ENCODE data around the gene FEN1. TPM values are rescaled to one million over a fixed set of nuclear protein-coding genes. Genes with fewer than 3 reads are reported as not detected.

FEN1 gene
- total RNA-seq, 1 donor from 2014 or later, result 31.3 TPM

DNA sequence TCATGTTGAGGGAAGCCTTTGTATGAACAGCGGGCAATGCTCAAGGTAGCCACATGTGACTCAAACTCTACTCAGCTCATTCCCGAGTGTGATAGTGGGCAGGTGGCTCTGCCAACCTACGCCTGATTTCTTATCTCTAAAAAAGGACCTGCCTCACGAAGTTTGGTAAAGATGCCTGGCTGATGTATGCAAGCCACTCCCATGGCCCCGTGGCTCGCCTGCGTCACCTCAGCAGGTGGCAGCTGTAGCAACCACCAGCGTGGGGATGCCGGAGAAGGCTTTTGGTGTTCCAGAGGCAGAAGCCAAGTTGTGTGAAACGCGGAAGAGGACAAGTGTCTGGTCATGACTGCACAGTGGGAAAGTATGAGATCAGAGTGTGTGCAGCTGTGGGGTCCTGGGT lies 40.8 kb downstream of the FEN1 start:
- no peaks in the 10 kb centered on the region for H3K36me3 ChIP-seq (ENCODE audit: control insufficient read depth, insufficient read depth, low read length)
- H3K4me3 ChIP-seq (ENCODE audit: low read depth, low read length), result no peak overlapping the region
- TF ChIP-seq, protein P1, sequence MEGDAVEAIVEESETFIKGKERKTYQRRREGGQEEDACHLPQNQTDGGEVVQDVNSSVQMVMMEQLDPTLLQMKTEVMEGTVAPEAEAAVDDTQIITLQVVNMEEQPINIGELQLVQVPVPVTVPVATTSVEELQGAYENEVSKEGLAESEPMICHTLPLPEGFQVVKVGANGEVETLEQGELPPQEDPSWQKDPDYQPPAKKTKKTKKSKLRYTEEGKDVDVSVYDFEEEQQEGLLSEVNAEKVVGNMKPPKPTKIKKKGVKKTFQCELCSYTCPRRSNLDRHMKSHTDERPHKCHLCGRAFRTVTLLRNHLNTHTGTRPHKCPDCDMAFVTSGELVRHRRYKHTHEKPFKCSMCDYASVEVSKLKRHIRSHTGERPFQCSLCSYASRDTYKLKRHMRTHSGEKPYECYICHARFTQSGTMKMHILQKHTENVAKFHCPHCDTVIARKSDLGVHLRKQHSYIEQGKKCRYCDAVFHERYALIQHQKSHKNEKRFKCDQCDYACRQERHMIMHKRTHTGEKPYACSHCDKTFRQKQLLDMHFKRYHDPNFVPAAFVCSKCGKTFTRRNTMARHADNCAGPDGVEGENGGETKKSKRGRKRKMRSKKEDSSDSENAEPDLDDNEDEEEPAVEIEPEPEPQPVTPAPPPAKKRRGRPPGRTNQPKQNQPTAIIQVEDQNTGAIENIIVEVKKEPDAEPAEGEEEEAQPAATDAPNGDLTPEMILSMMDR (IDR thresholded peaks at IDR 0.05; ENCODE audit: insufficient read depth, low read length, poor library complexity, severe bottlenecking), result no peak
- no peak for DNase-seq (ENCODE audit: low read depth)
- H3K27me3 ChIP-seq (ENCODE audit: control insufficient read depth, insufficient read depth, low read length), result no peaks in the 10 kb centered on the region

- H3K27me3 ChIP-seq (ENCODE audit: control insufficient read depth, insufficient read depth, low read length), result no peaks in the 10 kb centered on the region
- H3K4me3 ChIP-seq (ENCODE audit: low read depth, low read length), result no peak overlapping the region
- no peaks in the 10 kb centered on the region for H3K36me3 ChIP-seq (ENCODE audit: control insufficient read depth, insufficient read depth, low read length)
- TF ChIP-seq, protein P1 (IDR thresholded peaks at IDR 0.05; ENCODE audit: insufficient read depth, low read length, poor library complexity, severe bottlenecking), result no peak
- DNase-seq (ENCODE audit: low read depth), result no peak
Measured at GRCh38 chr11:61833926-61834277, 41.2 kb downstream of the FEN1 start.

DNA sequence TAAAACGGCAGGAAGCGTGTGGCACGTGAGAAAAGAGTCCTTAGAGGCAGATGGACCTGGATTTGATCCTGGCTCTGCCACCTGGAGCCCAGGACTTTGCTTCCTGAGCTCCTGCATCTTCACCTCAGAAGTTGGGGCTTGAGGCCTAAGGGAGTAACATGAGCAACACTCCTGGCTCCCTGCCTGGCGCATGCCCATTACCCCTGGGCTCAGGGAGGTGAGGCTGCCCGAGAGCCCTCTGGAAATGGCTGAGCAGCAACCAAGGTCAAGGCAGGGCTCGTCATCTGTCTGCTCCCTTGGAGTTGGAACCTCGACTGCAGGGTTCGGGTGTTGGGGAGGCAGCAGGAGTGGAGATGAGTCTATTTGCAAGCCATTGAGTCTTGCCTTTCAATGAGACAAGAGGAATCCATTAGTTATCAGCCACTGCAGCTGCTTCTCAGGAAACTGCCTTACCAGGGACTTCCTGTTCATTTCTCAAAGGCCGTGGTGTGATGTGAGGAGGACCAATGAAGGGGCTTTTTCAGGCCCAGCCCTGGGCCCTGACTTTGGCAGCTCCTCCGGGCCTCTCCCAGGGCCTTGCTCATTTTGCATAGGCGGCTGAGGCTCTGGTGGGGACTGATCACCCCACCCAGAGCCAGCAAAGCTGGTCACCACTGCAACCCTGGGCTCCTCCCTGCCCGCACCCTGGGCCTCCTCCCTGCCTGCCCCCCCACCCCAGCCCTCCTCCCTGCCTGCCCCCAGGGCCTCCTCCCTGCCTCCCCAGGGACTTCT lies 41.8 kb downstream of the FEN1 start:
- Histone ChIP-seq H3K4me3 (ENCODE audit: low read depth, low read length) (no peak overlapping the region), H3K27me3 (ENCODE audit: control insufficient read depth, insufficient read depth, low read length) (no peaks in the 10 kb centered on the region), H3K36me3 (ENCODE audit: control insufficient read depth, insufficient read depth, low read length) (no peaks in the 10 kb centered on the region)
- TF ChIP-seq, protein P1 (IDR thresholded peaks at IDR 0.05; ENCODE audit: insufficient read depth, low read length, poor library complexity, severe bottlenecking), result no peak
- DNase-seq (ENCODE audit: low read depth), result no peak

DNA sequence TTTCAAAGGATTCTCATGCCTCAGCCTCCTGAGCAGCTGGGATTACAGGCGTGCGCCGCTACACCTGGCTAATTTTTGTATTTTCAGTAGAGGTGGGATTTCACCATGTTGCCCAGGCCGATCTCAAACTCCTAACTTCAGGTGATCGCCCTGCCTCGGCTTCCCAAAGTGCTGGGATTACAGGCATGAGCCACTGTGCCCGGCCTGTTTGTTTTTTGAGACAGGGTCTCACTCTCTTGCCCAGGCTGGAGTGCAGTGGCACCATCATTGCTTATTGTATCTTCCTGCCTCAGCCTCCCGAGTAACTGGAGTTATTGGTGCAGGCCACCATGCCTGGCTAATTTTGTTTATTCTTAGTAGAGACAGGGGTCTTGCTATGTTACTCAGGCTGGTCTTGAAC lies 43.5 kb downstream of the FEN1 start:
- DNase-seq (ENCODE audit: low read depth), result no peak
- Histone ChIP-seq H3K36me3 (ENCODE audit: control insufficient read depth, insufficient read depth, low read length) (peaks cover 8% of the 10 kb centered on the region), H3K27me3 (ENCODE audit: control insufficient read depth, insufficient read depth, low read length) (no peaks in the 10 kb centered on the region), H3K4me3 (ENCODE audit: low read depth, low read length) (no peak overlapping the region)
- TF ChIP-seq, protein P1 (IDR thresholded peaks at IDR 0.05; ENCODE audit: insufficient read depth, low read length, poor library complexity, severe bottlenecking), result no peak

GRCh38 chr11:61837411-61838005 lies 44.8 kb downstream of the FEN1 start:
- no peak overlapping the region for H3K4me3 ChIP-seq (ENCODE audit: low read depth, low read length)
- H3K36me3 ChIP-seq (ENCODE audit: control insufficient read depth, insufficient read depth, low read length), result peaks cover 10% of the 10 kb centered on the region
- DNase-seq (ENCODE audit: low read depth), result no peak
- TF ChIP-seq, protein P1 (IDR thresholded peaks at IDR 0.05; ENCODE audit: insufficient read depth, low read length, poor library complexity, severe bottlenecking), result no peak
- no peaks in the 10 kb centered on the region for H3K27me3 ChIP-seq (ENCODE audit: control insufficient read depth, insufficient read depth, low read length)
